Measurements from ENCODE around the gene WDR38.

GRCh38 chr9:124830593-124830992, 22.7 kb upstream of the WDR38 start:
- TF ChIP-seq POLR2A (IDR thresholded peaks at IDR 0.05) (no peak), CTCF (IDR thresholded peaks at IDR 0.05) (no peak), EP300 (IDR thresholded peaks at IDR 0.05) (no peak)
